ENCODE data around the gene ATP6V0C.
A peak's percentile ranks its signal among the peaks of the same experiment; 100 is the strongest.

The ATP6V0C gene

DNA sequence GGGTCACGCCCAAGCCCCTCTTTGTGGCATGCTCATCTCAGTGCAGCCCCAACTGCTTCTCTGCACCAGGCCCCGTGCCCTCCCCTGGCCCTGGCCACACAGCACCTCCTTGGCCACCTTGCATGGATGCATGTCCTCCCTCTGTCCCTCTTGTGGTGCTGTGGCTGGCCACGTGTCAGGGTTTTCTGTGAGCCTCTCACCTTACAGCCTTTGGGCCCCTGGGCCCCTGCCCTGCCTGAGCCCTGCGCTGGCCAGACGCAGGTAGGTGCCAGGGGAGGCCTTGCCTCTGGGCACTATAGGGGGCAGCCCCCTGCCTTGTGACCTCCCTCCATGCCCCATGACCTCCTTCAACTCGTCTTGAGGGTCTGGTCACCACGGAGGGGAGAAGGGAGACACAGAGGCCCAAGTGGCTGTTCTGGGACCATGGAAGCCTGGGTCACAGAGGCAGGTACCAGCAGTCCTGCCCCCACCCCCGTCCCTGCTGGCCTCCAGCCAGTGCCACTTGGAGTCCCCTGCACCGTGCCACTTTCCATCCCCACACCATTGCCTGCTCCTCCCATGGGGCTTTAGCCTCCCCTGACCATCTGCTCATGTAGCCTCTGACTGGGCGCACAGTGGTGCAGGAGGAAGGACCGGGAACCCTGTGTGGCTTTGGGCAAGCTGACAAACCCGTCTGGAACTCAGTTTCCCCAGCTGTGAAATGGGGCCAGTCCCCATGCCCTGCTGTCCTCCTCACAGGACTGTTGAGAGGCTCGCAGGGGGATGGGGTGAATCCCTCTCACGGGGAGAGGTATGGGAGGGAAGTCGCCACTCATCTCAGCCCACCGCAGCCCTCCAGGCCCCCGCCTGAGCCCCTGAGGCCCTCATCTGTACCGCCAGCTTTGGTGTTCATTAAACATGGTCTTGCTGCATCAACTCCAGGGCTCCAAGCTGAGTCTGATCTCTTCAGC, 11.5 kb upstream of the ATP6V0C start:
- Histone ChIP-seq H3K4me1 (ENCODE audit: control insufficient read depth, insufficient read depth, low read length, unreplicated experiment) (peaks cover 10% of the 10 kb centered on the region), H3K79me2 (ENCODE audit: control insufficient read depth, insufficient read depth, low read length, unreplicated experiment) (no peaks in the 10 kb centered on the region), H3K4me3 (ENCODE audit: low read depth, low read length) (no peak overlapping the region), H2AFZ (ENCODE audit: low read length, unreplicated experiment) (no peak overlapping the region), H3K27ac (ENCODE audit: low read depth, low read length) (no peak overlapping the region), H3K27me3 (ENCODE audit: insufficient read depth, low read length) (no peaks in the 10 kb centered on the region), H3K36me3 (ENCODE audit: insufficient read depth, low read length) (no peaks in the 10 kb centered on the region)

GRCh38 chr16:2505695-2506094, 8.1 kb upstream of the ATP6V0C start:
- H3K79me2 ChIP-seq (ENCODE audit: control insufficient read depth, insufficient read depth, low read length, unreplicated experiment) = no peaks in the 10 kb centered on the region
- no peaks in the 10 kb centered on the region for H3K27me3 ChIP-seq (ENCODE audit: insufficient read depth, low read length)
- H3K27ac ChIP-seq (ENCODE audit: low read depth, low read length) = no peak overlapping the region
- no peak overlapping the region for H3K4me3 ChIP-seq (ENCODE audit: low read depth, low read length)
- no peaks in the 10 kb centered on the region for H3K36me3 ChIP-seq (ENCODE audit: insufficient read depth, low read length)
- no peak overlapping the region for H2AFZ ChIP-seq (ENCODE audit: low read length, unreplicated experiment)
- H3K4me1 ChIP-seq (ENCODE audit: control insufficient read depth, insufficient read depth, low read length, unreplicated experiment) = peaks cover 7% of the 10 kb centered on the region

- H3K27me3 ChIP-seq (ENCODE audit: insufficient read depth, low read length) = no peaks in the 10 kb centered on the region
- no peak overlapping the region for H2AFZ ChIP-seq (ENCODE audit: low read length, unreplicated experiment)
- no peak overlapping the region for H3K4me3 ChIP-seq (ENCODE audit: low read depth, low read length)
- H3K27ac ChIP-seq (ENCODE audit: low read depth, low read length) = no peak overlapping the region
- H3K4me1 ChIP-seq (ENCODE audit: control insufficient read depth, insufficient read depth, low read length, unreplicated experiment) = peaks cover 7% of the 10 kb centered on the region
- no peaks in the 10 kb centered on the region for H3K36me3 ChIP-seq (ENCODE audit: insufficient read depth, low read length)
- H3K79me2 ChIP-seq (ENCODE audit: control insufficient read depth, insufficient read depth, low read length, unreplicated experiment) = no peaks in the 10 kb centered on the region
Observed at GRCh38 chr16:2507052-2507659, 6.6 kb upstream of the ATP6V0C start.

DNA sequence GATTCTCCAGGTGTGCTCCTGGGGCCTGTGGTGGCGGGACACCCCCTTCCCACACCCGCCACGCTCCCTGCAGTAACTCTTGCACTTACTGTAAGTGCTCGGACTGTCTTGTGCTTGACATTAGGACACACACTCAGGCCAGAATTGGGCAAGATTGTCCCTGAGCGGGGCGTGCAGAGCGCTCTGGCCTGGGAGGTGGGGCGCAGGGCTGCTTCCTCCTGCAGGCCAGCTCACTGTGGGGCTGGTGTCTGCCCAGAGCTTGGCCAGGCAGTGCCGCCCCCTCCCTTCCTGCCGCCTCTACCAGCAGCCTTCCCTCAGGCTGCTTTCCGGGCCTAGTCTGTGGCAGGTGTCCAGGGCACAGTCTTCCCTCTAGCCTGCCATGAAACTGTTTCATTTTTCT, 6.1 kb upstream of the ATP6V0C start:
- Histone ChIP-seq H3K79me2 (ENCODE audit: control insufficient read depth, insufficient read depth, low read length, unreplicated experiment) (no peaks in the 10 kb centered on the region), H3K4me1 (ENCODE audit: control insufficient read depth, insufficient read depth, low read length, unreplicated experiment) (peaks cover 5% of the 10 kb centered on the region), H3K4me3 (ENCODE audit: low read depth, low read length) (no peak overlapping the region), H3K36me3 (ENCODE audit: insufficient read depth, low read length) (no peaks in the 10 kb centered on the region), H3K27me3 (ENCODE audit: insufficient read depth, low read length) (no peaks in the 10 kb centered on the region), H3K27ac (ENCODE audit: low read depth, low read length) (no peak overlapping the region), H2AFZ (ENCODE audit: low read length, unreplicated experiment) (no peak overlapping the region)

DNA sequence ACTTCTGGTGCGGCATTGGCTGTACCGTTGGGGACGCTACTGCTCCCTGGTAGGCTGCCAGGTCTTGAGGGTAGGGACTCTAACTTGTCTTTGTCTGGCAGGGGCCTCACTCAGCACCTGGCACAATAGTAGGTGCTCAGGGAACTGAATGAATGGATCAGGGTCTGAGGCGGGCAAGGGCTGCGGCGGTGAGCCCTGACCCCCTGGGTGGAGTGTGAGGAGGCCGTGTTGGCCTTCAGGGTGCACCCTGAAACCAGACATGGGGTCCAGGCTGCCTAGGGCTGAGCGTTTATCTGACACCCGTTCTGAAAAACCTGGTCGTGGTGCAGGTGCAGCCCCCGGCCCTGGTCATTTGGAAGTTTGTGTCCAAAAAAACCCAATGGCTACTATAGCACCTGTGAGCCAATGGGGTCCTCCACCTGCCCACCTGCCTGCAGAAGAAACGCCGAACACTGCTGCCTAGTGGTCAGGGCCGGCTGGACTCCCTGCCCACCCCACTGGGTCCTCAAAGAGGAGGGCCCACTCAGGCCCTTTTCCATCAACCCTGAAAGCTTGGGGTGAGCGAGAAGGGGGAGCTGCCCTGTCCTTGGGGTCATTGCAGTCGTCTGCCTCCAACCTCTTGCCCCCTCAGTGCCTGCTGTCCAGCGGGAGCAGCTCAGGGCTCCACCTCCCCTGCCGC, 4.9 kb upstream of the ATP6V0C start:
- Histone ChIP-seq H3K4me1 (ENCODE audit: control insufficient read depth, insufficient read depth, low read length, unreplicated experiment) (no peaks in the 10 kb centered on the region), H3K4me3 (ENCODE audit: low read depth, low read length) (no peak overlapping the region), H3K36me3 (ENCODE audit: insufficient read depth, low read length) (no peaks in the 10 kb centered on the region), H3K79me2 (ENCODE audit: control insufficient read depth, insufficient read depth, low read length, unreplicated experiment) (peaks cover under 1% of the 10 kb centered on the region), H2AFZ (ENCODE audit: low read length, unreplicated experiment) (no peak overlapping the region), H3K27ac (ENCODE audit: low read depth, low read length) (no peak overlapping the region), H3K27me3 (ENCODE audit: insufficient read depth, low read length) (no peaks in the 10 kb centered on the region)

DNA sequence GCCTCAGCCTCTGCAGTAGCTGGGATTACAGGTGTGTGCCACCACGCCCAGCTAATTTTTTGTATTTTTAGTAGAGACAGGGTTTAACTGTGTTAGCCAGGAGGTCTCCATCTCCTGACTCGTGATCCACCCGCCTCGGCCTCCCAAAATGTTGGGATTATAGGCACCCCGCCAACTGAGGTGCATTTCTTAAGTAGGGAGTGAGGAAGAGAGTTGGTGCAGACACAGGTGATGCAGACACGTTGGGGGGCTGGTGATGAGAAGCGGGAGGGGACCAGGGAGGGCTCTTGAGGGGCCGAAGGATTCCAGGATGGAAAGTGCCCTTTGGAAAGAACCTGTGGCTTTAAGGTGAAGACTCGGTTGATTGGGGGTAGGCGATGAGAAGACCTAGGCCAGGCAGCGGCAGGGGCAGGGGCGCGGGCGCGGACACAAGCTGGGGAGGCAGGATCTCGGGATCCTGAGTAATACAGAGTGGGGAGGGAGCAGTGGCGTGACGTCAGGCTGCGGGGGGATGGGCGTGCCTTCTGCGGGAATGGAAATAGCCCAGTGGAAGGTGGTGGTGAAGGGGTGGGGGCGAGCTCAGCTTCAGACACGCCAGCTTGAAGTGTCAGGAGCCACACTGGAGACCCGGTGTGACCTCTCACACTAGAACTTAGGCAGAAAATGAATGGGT, 2.5 kb upstream of the ATP6V0C start:
- Histone ChIP-seq H3K36me3 (ENCODE audit: insufficient read depth, low read length) (no peaks in the 10 kb centered on the region), H3K79me2 (ENCODE audit: control insufficient read depth, insufficient read depth, low read length, unreplicated experiment) (peaks cover 25% of the 10 kb centered on the region), H2AFZ (ENCODE audit: low read length, unreplicated experiment) (no peak overlapping the region), H3K4me3 (ENCODE audit: low read depth, low read length) (no peak overlapping the region), H3K27me3 (ENCODE audit: insufficient read depth, low read length) (no peaks in the 10 kb centered on the region), H3K4me1 (ENCODE audit: control insufficient read depth, insufficient read depth, low read length, unreplicated experiment) (peaks cover 11% of the 10 kb centered on the region), H3K27ac (ENCODE audit: low read depth, low read length) (no peak overlapping the region)

DNA sequence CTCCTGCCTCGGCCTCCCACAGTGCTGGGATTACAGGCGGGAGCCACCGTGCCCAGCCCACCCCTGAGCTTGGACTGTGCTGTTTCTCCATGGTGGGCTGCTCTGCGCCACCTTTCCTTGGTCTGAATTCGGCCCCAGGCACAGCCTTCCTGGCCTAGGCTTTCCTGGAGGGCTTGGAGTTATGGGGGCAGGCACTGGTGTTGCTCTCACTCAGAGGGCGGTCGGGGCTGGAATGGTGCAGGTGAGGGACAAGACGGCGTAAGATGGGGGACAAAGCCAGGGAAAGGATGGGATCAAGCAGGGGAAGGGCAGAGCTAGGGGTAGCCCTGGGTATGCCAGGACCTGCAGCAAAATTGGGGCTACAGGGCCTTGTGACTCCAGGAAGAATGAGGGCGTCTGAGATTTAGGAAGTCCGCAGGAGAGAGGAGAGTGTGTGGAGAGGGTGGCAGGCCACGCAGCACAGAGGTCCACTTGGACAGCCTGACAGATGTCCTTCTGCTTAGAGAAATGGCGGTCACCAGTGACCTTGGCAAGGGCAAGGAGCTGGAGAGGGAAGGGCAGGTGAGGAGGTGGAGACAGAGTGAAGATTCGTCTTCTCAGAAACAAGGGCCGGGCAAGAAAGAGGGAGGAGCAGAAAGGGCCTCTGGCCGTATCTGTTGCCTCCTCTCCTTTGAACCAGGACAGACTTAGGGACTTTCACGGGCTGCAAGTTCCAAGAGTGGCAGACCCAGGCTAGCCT, 1.6 kb upstream of the ATP6V0C start:
- H3K27me3 ChIP-seq (ENCODE audit: insufficient read depth, low read length) = no peaks in the 10 kb centered on the region
- no peaks in the 10 kb centered on the region for H3K36me3 ChIP-seq (ENCODE audit: insufficient read depth, low read length)
- peaks cover 20% of the 10 kb centered on the region for H3K4me1 ChIP-seq (ENCODE audit: control insufficient read depth, insufficient read depth, low read length, unreplicated experiment)
- no peak overlapping the region for H3K4me3 ChIP-seq (ENCODE audit: low read depth, low read length)
- H2AFZ ChIP-seq (ENCODE audit: low read length, unreplicated experiment) = no peak overlapping the region
- no peak overlapping the region for H3K27ac ChIP-seq (ENCODE audit: low read depth, low read length)
- peaks cover 34% of the 10 kb centered on the region for H3K79me2 ChIP-seq (ENCODE audit: control insufficient read depth, insufficient read depth, low read length, unreplicated experiment)

GRCh38 chr16:2512735-2513404, 882 bp upstream of the ATP6V0C start:
- peaks cover 41% of the 10 kb centered on the region for H3K79me2 ChIP-seq (ENCODE audit: control insufficient read depth, insufficient read depth, low read length, unreplicated experiment)
- H2AFZ ChIP-seq (ENCODE audit: low read length, unreplicated experiment) = peak overlapping the region; percentile 48
- H3K27ac ChIP-seq (ENCODE audit: low read depth, low read length) = no peak overlapping the region
- no peaks in the 10 kb centered on the region for H3K27me3 ChIP-seq (ENCODE audit: insufficient read depth, low read length)
- peaks cover 24% of the 10 kb centered on the region for H3K4me1 ChIP-seq (ENCODE audit: control insufficient read depth, insufficient read depth, low read length, unreplicated experiment)
- peak overlapping the region; percentile 87 for H3K4me3 ChIP-seq (ENCODE audit: low read depth, low read length)
- H3K36me3 ChIP-seq (ENCODE audit: insufficient read depth, low read length) = no peaks in the 10 kb centered on the region

DNA sequence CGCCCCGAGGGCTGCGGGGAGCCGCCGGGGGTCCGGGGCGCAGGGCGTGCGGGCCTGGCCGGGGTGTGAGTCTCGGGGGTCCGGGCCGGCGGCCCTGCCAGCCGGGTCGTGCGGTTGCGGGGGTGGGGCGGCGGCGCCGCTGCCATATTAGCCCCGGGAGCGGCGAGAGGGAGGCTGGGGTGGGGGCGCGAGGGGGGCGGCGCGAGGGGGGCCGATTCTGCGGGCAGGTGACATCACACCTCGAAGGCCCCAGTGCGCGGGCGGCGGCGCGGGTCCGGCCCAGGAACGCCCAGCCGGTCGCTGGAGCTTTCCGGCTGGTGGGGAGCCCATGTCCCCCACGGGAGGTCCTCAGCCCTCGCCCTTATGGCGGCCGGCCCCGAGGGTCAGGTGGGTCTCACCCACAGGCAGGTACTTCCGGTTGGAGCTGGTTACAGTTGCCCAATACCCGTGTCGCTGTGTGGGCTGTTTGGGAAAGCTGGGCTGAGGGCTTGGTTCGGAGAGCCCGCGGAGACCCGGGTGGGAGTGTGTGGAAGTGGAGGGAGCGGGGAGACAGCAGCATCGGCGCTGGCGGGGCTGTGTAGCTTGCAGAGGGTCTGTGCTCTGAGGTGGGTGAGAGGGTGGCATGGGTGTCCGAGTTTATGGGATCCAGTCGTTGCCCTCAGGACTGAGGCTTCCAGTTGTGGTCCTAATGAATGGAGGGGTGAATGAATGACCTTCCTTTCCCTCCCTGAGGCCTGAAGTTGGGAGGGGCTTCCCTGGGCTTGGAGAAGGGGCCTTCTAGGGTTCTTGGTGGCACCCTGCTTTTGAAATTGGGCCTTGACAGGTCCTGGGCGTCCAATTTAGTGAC, 804 bp downstream of the ATP6V0C start:
- Histone ChIP-seq H3K27ac (ENCODE audit: low read depth, low read length) (peak overlapping the region; percentile 91), H3K79me2 (ENCODE audit: control insufficient read depth, insufficient read depth, low read length, unreplicated experiment) (peaks cover 58% of the 10 kb centered on the region), H3K27me3 (ENCODE audit: insufficient read depth, low read length) (no peaks in the 10 kb centered on the region), H3K4me3 (ENCODE audit: low read depth, low read length) (peak overlapping the region; percentile 87), H3K36me3 (ENCODE audit: insufficient read depth, low read length) (no peaks in the 10 kb centered on the region), H2AFZ (ENCODE audit: low read length, unreplicated experiment) (no peak overlapping the region), H3K4me1 (ENCODE audit: control insufficient read depth, insufficient read depth, low read length, unreplicated experiment) (peaks cover 39% of the 10 kb centered on the region)
